Fibroblast of mammary gland (primary cell): ENCODE results near the gene ASCC3.

Experiments used
- DNase-seq: peaks from one replicate; pipeline ENCODE4 v3.0.0-alpha.2; 2010; ENCODE audit warnings: low read depth
- H3K4me3 ChIP-seq: 2 replicates; pipeline ENCODE4 v1.5.1; 2011; ENCODE audit warnings: low read depth, mild to moderate bottlenecking, low read length, moderate library complexity; ENCODE audit not compliant: control insufficient read depth
- TF ChIP-seq, protein P1 (sequence below): conservative IDR thresholded peaks from 2 replicates; pipeline ENCODE4 v1.5.1; 2011; ENCODE audit warnings: low read depth, low read length, inconsistent platforms; ENCODE audit not compliant: control insufficient read depth, insufficient read depth

The ASCC3 gene

DNA sequence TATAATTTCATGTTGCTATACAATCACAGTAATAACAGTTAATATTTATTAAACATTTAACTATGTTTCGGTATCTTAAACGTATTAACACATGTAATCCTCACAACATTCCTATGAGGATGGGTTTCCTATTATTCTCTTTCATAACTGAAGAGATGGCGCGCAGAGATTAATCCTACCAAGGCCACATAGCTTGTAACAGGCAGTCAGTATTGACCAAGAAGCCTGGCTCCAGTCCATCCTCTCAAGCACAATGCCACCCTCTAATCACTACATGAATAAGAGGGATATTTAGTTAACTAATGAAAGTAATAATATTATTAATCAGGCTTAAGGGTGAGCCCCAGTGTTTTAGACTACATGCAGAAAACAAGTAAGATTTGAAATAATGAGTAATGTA is 266.7 kb downstream of the ASCC3 start:
- H3K4me3 ChIP-seq, result no peak overlapping the region
- DNase-seq, result no peak
- TF ChIP-seq, protein P1, sequence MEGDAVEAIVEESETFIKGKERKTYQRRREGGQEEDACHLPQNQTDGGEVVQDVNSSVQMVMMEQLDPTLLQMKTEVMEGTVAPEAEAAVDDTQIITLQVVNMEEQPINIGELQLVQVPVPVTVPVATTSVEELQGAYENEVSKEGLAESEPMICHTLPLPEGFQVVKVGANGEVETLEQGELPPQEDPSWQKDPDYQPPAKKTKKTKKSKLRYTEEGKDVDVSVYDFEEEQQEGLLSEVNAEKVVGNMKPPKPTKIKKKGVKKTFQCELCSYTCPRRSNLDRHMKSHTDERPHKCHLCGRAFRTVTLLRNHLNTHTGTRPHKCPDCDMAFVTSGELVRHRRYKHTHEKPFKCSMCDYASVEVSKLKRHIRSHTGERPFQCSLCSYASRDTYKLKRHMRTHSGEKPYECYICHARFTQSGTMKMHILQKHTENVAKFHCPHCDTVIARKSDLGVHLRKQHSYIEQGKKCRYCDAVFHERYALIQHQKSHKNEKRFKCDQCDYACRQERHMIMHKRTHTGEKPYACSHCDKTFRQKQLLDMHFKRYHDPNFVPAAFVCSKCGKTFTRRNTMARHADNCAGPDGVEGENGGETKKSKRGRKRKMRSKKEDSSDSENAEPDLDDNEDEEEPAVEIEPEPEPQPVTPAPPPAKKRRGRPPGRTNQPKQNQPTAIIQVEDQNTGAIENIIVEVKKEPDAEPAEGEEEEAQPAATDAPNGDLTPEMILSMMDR, result no peak

DNA sequence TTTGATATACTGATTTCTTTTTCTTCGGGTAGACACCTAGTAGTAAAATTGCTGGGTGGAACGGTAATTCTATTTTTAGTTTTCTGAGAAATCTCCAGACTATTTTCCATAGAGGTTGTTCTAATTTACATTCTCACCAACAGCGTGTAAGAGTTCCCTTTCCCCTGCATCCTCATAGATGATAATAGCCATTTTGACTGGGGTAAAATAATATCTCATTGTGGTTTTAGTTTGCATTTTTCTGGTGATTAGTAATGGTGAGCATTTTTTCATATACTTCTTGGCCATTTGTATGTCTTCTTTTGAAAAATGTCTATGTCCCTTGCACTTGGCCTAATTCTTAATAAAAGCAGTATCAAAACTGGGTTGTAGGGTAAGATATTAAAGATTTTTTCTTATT is 267.5 kb downstream of the ASCC3 start:
- H3K4me3 ChIP-seq, result no peak overlapping the region
- TF ChIP-seq, protein P1, result no peak
- peak; percentile 10 for DNase-seq

DNA sequence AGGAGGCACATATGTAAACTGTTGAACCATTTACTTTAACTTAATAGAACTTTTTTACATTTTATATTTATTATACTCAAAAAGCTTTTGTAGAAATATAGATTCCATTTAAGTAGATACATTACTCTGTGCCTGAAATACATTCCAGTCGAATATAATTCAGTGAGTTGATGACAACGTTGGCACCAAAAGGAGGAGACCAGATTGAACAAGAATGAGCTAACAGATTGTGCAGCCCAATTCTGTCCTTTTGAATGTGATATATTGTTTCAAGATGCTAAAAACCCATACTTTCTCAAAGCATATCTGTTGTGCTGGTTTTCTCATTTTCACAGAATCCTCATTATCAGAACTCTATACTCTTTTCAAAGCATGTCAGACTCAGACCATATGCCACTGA is 269.0 kb downstream of the ASCC3 start:
- no peak overlapping the region for H3K4me3 ChIP-seq
- TF ChIP-seq, protein P1, result no peak
- peak; percentile 50 for DNase-seq

DNA sequence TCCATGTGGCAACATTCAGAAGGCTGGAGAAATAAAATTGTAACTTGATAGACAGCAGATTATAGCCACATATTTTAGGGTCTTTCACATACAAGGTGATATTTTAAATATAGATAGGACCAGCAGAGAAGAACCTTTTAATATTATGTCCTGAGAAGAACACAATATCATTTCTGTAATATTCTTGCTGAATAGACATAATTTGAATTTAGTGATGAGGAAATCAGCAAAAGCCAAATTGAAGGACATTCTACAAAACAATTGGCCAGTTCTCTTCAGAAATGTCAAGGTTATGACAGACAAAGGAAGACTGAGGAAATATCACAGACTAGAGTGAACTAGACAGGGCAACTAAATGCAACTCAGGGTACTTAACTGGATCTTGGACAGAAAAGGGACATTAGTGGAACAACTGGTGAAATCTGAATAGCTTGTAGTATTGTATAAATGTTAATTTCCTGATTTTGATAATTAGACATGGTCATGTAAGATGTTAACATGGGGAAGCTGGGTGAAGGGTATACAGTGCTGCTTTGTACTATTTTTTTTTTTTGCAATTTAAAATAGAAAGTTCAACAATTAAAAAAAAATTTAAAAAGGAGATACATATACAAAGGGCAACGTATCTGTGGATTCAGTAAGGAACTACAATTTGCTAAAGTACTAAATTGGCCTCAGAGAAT is 281.9 kb downstream of the ASCC3 start:
- H3K4me3 ChIP-seq, result no peak overlapping the region
- TF ChIP-seq, protein P1, result no peak
- DNase-seq, result no peak

DNA sequence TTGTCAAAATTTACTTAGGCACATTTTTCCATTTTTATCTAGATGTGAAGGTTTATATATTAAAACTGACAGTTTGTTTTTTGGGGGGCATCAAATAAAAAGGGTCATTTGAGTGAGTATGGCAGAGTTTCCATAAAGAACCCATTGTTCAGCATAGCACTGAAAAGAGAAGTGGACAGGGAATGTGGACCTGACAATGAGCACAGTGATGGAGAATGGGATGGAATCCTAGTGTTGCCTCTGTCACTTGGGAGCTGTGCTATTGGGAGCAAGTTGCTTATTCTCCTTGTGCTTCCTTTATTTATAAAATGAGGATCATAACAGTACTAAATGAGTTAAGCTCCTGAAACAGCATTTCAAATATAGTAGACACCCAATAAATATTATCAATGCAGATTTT is 285.7 kb downstream of the ASCC3 start:
- no peak overlapping the region for H3K4me3 ChIP-seq
- TF ChIP-seq, protein P1, result no peak
- no peak for DNase-seq

DNA sequence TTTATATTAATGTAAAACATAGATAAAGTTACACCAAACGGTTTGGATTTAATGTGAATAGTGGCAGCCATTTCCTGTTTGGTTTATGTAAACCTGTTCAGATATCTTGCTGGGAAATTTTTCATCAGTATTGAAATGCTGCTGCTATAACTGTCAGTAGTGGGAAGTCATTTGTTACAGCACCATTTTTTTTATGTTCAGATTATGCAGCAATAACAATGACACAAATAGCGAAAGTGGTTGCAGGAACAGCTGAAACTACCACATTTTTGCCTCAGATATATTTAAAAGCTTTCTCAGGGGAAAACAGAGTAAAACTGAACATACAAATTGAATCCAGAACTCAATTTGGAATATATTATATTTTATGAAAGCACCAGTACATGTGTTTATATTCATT is 287.6 kb downstream of the ASCC3 start:
- no peak for DNase-seq
- H3K4me3 ChIP-seq, result no peak overlapping the region
- TF ChIP-seq, protein P1, result no peak

DNA sequence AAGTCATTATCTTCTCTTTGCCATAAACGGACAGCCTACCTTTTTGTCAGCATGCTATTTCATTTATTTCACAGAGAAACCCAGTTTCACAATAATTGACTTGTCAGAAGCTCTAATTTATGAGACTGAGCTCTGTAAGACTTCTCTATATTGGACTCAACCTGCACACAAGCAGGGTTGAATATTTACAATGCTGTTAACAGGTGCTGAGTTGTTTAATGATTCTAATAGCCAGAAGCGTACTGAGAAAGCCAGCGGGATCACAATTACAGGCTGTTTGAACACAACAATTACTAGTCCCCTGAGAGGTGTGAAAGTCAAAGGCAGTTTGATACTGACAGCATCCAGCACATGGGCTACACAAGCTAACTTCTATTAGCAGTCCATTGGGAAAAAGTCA is 288.2 kb downstream of the ASCC3 start:
- TF ChIP-seq, protein P1, result no peak
- DNase-seq, result no peak
- no peak overlapping the region for H3K4me3 ChIP-seq
